ENCODE data around the gene ARMH3. TPM values are rescaled to one million over a fixed set of nuclear protein-coding genes. Genes with fewer than 3 reads are reported as not detected.

Gene ARMH3
- total RNA-seq, 4 donors from 2014 or later = 9.7 to 14.9 (median 13.4) TPM

DNA sequence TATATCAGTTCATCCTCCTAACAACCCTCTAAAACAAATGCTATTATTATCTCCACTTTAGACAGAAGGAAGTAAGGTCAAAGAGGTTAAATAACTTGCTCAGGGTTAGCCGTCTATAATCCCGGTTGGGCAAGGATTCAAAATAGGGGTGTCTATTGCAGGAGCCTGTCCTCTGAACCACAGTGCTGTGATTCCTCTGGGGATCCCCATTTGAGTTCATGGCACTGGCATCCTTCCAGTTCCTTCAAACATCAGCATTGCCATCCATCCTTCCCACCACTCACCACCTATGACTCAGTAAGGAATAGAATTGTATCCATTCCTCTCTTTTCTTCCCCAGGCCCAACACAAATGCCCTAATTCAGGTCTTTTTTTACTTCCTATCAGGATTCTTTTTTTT, 34.8 kb upstream of the ARMH3 start:
- no peak for ATAC-seq
- in situ Hi-C loops (cut with MboI; ENCODE audit: low sequenced_read_pairs in 4 of 4) = no loop called here
- no peaks in the 10 kb centered on the region for H3K9me3 ChIP-seq

DNA sequence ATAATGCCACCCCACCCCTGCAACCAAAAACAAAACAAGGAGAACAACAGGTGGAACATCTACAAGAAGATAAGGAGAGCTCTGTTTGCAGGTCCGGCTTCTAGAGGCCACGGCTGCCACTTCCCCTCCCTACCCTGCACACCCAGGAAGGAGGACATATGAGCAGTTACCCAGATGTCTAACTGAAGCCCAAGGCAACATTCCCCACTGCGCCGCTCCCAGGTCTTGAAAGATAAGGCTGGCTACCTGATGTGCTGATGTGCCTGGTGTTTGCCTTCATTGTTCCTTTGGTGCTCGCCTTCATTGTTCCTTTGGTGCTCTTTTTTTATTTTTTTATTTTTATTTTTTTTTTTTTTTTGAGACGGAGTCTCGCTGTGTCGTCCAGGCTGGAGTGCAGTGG, 30.2 kb upstream of the ARMH3 start:
- no peaks in the 10 kb centered on the region for H3K4me1 ChIP-seq
- no peaks in the 10 kb centered on the region for H3K36me3 ChIP-seq
- TF ChIP-seq POLR2A (IDR thresholded peaks at IDR 0.05) = no peak
- TF ChIP-seq, protein P1, sequence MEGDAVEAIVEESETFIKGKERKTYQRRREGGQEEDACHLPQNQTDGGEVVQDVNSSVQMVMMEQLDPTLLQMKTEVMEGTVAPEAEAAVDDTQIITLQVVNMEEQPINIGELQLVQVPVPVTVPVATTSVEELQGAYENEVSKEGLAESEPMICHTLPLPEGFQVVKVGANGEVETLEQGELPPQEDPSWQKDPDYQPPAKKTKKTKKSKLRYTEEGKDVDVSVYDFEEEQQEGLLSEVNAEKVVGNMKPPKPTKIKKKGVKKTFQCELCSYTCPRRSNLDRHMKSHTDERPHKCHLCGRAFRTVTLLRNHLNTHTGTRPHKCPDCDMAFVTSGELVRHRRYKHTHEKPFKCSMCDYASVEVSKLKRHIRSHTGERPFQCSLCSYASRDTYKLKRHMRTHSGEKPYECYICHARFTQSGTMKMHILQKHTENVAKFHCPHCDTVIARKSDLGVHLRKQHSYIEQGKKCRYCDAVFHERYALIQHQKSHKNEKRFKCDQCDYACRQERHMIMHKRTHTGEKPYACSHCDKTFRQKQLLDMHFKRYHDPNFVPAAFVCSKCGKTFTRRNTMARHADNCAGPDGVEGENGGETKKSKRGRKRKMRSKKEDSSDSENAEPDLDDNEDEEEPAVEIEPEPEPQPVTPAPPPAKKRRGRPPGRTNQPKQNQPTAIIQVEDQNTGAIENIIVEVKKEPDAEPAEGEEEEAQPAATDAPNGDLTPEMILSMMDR (IDR thresholded peaks at IDR 0.05 in 4 of 5, conservative IDR thresholded peaks at IDR 0.05 in 1 of 5) = no peak
- DNase-seq (no peak), ATAC-seq (no peak)
- H3K4me3 ChIP-seq = no peak overlapping the region
- no peaks in the 10 kb centered on the region for H3K9me3 ChIP-seq
- no peak overlapping the region for H3K27ac ChIP-seq
- no peaks in the 10 kb centered on the region for H3K27me3 ChIP-seq
- in situ Hi-C loops (cut with MboI; ENCODE audit: low sequenced_read_pairs in 4 of 4) (no loop called here), intact Hi-C loops (cut with DNase I; ENCODE audit: low total_unique reads) (no loop called here)

More for the DNA sequence above, 34.8 kb upstream of the ARMH3 start:
- intact Hi-C loops (cut with DNase I; ENCODE audit: low total_unique reads) = no loop called here
- no peak for TF ChIP-seq POLR2A (IDR thresholded peaks at IDR 0.05)
- TF ChIP-seq, protein P1 (IDR thresholded peaks at IDR 0.05 in 4 of 5, conservative IDR thresholded peaks at IDR 0.05 in 1 of 5) = no peak
- Histone ChIP-seq H3K36me3 (no peaks in the 10 kb centered on the region), H3K27me3 (no peaks in the 10 kb centered on the region), H3K27ac (no peak overlapping the region), H3K4me1 (no peaks in the 10 kb centered on the region), H3K4me3 (no peak overlapping the region)
- no peak for DNase-seq

DNA sequence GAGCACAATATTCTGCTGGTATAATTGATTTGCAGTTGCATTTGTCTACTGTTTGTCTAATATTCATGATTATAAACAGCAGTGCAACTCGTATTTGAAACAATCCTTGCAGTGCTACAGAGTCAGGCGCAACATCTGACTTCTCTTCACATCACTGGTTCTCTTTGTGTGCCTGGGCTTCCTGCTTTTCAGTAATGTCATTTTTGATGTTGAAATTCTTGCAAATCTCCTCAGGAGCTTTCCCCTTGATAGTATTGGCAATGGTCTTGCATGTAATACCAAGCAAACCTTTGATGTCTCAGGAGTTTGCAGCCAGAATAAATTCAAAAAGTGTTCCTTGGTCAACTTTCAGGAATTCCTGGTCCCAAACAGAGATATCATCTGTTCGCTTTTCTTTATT, 29.4 kb upstream of the ARMH3 start:
- no peak for DNase-seq
- in situ Hi-C loops (cut with MboI; ENCODE audit: low sequenced_read_pairs in 4 of 4) = no loop called here
- H3K27ac ChIP-seq = no peak overlapping the region
- H3K27me3 ChIP-seq = no peaks in the 10 kb centered on the region
- ATAC-seq = no peak
- H3K36me3 ChIP-seq = no peaks in the 10 kb centered on the region
- no peaks in the 10 kb centered on the region for H3K4me1 ChIP-seq
- H3K9me3 ChIP-seq = no peaks in the 10 kb centered on the region
- H3K4me3 ChIP-seq = no peak overlapping the region
- TF ChIP-seq POLR2A (IDR thresholded peaks at IDR 0.05) = no peak
- TF ChIP-seq, protein P1 (IDR thresholded peaks at IDR 0.05 in 4 of 5, conservative IDR thresholded peaks at IDR 0.05 in 1 of 5) = no peak
- intact Hi-C loops (cut with DNase I; ENCODE audit: low total_unique reads) = no loop called here

DNA sequence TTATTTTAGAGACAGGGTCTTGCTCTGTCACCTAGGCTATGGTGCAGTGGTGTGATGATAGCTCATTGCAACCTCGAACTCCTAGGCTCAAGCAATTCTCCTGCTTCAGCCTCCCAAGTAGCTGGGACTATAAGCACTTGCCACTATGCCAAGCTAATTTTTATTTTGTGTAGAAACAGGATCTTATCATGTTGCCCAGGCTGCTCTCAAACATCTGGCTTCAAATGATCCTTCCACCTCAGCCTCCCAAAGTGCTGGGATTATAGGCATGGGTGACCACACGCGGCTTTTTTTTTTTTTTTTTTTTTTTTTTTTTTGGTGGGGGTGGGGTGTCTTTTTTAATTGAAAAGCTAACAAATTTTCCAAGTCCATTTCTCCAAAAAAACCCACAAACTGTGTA, 27.6 kb upstream of the ARMH3 start:
- DNase-seq = no peak
- intact Hi-C loops (cut with DNase I; ENCODE audit: low total_unique reads) (no loop called here), in situ Hi-C loops (cut with MboI; ENCODE audit: low sequenced_read_pairs in 4 of 4) (no loop called here)
- no peaks in the 10 kb centered on the region for H3K36me3 ChIP-seq
- no peaks in the 10 kb centered on the region for H3K9me3 ChIP-seq
- H3K27ac ChIP-seq = no peak overlapping the region
- no peak overlapping the region for H3K4me3 ChIP-seq
- H3K27me3 ChIP-seq = no peaks in the 10 kb centered on the region
- H3K4me1 ChIP-seq = no peaks in the 10 kb centered on the region
- ATAC-seq = no peak
- TF ChIP-seq POLR2A (IDR thresholded peaks at IDR 0.05) = no peak
- TF ChIP-seq, protein P1 (IDR thresholded peaks at IDR 0.05 in 4 of 5, conservative IDR thresholded peaks at IDR 0.05 in 1 of 5) = no peak

All from gastrocnemius medialis (tissue), 4 donors.